HEK293T (cell line): Measurements from ENCODE around the gene GRIA4.

Experiments used
- ARNT ChIP-seq: fragments of 450-650 bp; IDR thresholded peaks from 2 replicates; pipeline ENCODE4 v1.6.1; 2017; ENCODE audit warnings: mild to moderate bottlenecking
- BHLHE40 ChIP-seq: fragments of 450-650 bp; IDR thresholded peaks from 2 replicates; pipeline ENCODE4 v1.6.1; 2016; ENCODE audit warnings: mild to moderate bottlenecking, moderate library complexity, borderline replicate concordance
- ELF4 ChIP-seq: fragments of 450-650 bp; IDR thresholded peaks from 2 replicates; pipeline ENCODE4 v1.6.1; 2017; ENCODE audit warnings: antibody characterized with exemption
- FOXA1 ChIP-seq: fragments of 450-650 bp; IDR thresholded peaks from 2 replicates; pipeline ENCODE4 v1.6.1; 2016; ENCODE audit warnings: mild to moderate bottlenecking
- FOXK2 ChIP-seq: fragments of 450-650 bp; IDR thresholded peaks from 2 replicates; pipeline ENCODE4 v1.6.1; 2016; ENCODE audit warnings: mild to moderate bottlenecking
- NFRKB ChIP-seq: fragments of 450-650 bp; IDR thresholded peaks from 2 replicates; pipeline ENCODE4 v1.6.1; 2016; ENCODE audit warnings: mild to moderate bottlenecking, moderate library complexity
- SP1 ChIP-seq: fragments of 450-650 bp; IDR thresholded peaks from 2 replicates; pipeline ENCODE4 v1.6.1; 2017
- SUZ12 ChIP-seq: fragments of 450-650 bp; IDR thresholded peaks from 2 replicates; pipeline ENCODE4 v1.6.1; 2016; ENCODE audit warnings: mild to moderate bottlenecking
- TARDBP ChIP-seq: fragments of 450-650 bp; IDR thresholded peaks from 2 replicates; pipeline ENCODE4 v1.6.1; 2016
- ZNF384 ChIP-seq: fragments of 450-650 bp; IDR thresholded peaks from 2 replicates; pipeline ENCODE4 v1.6.1; 2016

DNA sequence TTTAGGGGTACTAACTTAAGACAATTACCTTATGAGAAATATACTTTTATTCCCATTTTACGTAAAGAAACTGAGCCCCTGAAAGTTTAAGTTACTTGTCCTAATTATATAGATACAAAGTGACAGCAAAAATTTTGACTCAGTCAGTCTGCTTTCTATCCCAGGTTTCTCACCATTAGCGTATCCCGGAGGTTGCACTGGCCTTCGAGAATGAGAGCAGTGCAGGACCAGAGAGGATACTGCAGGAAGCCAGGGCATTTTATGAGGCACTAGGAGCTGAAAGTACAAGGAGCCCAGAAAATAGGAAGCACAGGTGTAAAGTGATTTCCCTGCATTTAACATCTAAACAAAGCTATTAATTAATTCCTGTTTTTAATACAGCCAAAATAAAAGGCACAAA, 55.4 kb downstream of the GRIA4 start:
- TF ChIP-seq TARDBP (no peak), FOXA1 (no peak), NFRKB (no peak), ARNT (no peak), BHLHE40 (no peak), SP1 (no peak), ZNF384 (no peak), ELF4 (no peak), SUZ12 (no peak), FOXK2 (no peak)
